ENCODE results near the gene MNT.
A peak's percentile ranks its signal among the peaks of the same experiment; 100 is the strongest.

MNT gene

DNA sequence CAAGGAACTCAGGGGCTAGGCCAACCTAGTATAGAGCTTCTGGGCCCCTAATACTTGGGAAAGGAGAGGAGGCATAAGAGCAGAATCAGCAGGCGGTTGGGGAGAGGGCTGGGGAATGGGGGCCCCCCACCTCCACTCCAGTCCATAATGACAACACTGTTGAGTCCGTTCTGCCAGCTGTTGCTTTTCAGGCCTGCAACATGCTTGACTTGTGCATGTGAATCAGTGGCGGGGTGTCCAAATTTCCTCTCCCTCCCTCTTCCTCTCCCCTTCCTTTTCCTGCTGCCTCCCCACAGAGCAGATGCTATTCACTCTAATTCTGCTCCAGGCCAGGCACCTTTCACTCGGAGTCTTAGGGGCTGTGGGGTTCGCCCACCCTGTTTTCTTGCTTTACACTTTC lies 31.8 kb downstream of the MNT start:
- no peak overlapping the region for H3K4me3 ChIP-seq (ENCODE audit: low read depth, low read length)
- DNase-seq: no peak
- H3K27ac ChIP-seq: 0 out of 2 replicates have a peak overlapping the region, but pooled peaks have one; percentile 1
- TF ChIP-seq, protein P1, sequence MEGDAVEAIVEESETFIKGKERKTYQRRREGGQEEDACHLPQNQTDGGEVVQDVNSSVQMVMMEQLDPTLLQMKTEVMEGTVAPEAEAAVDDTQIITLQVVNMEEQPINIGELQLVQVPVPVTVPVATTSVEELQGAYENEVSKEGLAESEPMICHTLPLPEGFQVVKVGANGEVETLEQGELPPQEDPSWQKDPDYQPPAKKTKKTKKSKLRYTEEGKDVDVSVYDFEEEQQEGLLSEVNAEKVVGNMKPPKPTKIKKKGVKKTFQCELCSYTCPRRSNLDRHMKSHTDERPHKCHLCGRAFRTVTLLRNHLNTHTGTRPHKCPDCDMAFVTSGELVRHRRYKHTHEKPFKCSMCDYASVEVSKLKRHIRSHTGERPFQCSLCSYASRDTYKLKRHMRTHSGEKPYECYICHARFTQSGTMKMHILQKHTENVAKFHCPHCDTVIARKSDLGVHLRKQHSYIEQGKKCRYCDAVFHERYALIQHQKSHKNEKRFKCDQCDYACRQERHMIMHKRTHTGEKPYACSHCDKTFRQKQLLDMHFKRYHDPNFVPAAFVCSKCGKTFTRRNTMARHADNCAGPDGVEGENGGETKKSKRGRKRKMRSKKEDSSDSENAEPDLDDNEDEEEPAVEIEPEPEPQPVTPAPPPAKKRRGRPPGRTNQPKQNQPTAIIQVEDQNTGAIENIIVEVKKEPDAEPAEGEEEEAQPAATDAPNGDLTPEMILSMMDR (IDR thresholded peaks at IDR 0.05; ENCODE audit: low read depth, low read length): no peak
- no peaks in the 10 kb centered on the region for H3K9me3 ChIP-seq (ENCODE audit: severe bottlenecking)
- H3K36me3 ChIP-seq: peaks cover 32% of the 10 kb centered on the region
- H3K27me3 ChIP-seq (ENCODE audit: insufficient read depth, low read depth, severe bottlenecking): no peaks in the 10 kb centered on the region

DNA sequence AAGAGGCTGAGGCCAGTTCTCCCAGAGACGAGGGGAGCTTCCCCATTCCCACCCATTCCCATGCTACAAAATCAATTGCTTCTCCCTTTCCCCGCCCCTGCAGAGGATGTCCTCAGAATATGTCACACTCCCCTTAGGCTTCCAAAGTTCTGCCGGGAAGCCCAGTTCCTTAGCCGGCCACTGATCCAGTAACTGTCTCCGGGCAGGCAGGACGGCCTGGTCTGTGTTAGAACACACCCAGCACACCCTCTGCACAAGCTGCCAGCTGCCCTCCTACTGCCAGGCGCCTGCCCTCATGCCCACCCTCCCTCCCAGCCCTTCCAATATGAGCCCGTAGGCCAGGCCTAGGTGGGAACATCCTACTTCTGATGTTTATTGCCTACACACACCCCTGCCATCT lies 32.5 kb downstream of the MNT start:
- H3K27me3 ChIP-seq (ENCODE audit: insufficient read depth, low read depth, severe bottlenecking): no peaks in the 10 kb centered on the region
- TF ChIP-seq, protein P1 (IDR thresholded peaks at IDR 0.05; ENCODE audit: low read depth, low read length): no peak
- DNase-seq: no peak
- H3K36me3 ChIP-seq: peaks cover 38% of the 10 kb centered on the region
- H3K4me3 ChIP-seq (ENCODE audit: low read depth, low read length): no peak overlapping the region
- H3K27ac ChIP-seq: no peak overlapping the region
- no peaks in the 10 kb centered on the region for H3K9me3 ChIP-seq (ENCODE audit: severe bottlenecking)

DNA sequence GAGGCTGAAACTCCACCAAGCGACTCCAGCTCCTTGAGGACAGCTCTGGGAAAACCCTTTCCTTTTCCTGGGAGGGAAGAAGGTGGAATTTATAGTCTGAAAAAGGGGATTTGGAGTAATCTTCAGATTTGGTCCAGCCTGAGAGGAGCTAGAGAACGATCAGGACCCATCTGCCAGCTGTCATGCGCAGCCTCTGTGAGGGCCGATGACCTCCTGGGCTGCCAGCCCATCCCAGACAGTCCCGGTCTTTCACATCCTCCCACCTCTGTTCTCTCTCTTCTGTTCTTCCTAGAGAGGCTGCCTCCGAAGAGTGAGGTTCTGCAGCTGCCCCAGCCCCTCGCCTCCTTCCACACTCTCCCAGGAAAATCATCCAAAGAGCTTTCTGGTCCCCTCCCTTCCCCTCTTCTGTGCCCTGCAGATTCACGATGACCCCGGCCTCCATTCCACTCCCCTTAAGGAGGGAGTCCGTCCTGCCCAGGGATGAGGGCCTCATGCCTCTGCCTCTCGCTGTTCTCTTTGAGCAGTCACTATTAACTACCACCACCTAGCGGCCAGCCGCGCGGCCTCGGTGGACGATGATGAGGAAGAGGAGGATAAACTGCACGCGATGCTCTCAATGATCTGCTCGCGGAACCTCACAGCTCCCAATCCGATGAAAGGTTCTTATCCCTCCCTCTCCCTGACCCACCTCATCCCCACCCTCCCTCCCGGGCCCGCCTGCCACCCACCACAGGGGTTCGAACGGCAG lies 33.9 kb downstream of the MNT start:
- peak; percentile 84 for DNase-seq
- Histone ChIP-seq H3K27me3 (ENCODE audit: insufficient read depth, low read depth, severe bottlenecking) (no peaks in the 10 kb centered on the region), H3K36me3 (peaks cover 47% of the 10 kb centered on the region), H3K9me3 (ENCODE audit: severe bottlenecking) (no peaks in the 10 kb centered on the region), H3K4me3 (ENCODE audit: low read depth, low read length) (no peak overlapping the region), H3K27ac (peak overlapping the region; percentile 76)
- TF ChIP-seq, protein P1 (IDR thresholded peaks at IDR 0.05; ENCODE audit: low read depth, low read length): peak; percentile 79

DNA sequence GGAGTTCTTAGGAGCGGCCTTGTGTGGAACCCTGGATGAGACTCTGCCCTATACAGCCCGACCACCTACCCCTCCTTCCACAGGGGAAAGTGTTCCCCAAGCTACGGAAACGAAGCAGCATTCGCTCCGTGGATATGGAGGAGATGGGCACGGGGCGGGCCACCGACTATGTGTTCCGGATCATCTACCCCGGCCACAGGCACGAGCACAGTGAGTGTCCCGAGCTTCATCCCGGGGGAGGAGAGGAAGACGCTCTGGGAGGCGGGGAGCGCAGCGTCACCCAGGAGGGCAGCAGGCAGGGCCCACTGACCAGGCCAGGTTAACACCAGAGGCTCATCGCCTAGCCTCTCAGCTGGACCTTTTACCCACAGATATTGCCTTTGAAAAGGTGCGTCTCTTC lies 35.7 kb downstream of the MNT start:
- Histone ChIP-seq H3K27ac (no peak overlapping the region), H3K27me3 (ENCODE audit: insufficient read depth, low read depth, severe bottlenecking) (no peaks in the 10 kb centered on the region), H3K36me3 (peaks cover 44% of the 10 kb centered on the region), H3K9me3 (ENCODE audit: severe bottlenecking) (no peaks in the 10 kb centered on the region), H3K4me3 (ENCODE audit: low read depth, low read length) (no peak overlapping the region)
- DNase-seq: no peak
- TF ChIP-seq, protein P1 (IDR thresholded peaks at IDR 0.05; ENCODE audit: low read depth, low read length): no peak

DNA sequence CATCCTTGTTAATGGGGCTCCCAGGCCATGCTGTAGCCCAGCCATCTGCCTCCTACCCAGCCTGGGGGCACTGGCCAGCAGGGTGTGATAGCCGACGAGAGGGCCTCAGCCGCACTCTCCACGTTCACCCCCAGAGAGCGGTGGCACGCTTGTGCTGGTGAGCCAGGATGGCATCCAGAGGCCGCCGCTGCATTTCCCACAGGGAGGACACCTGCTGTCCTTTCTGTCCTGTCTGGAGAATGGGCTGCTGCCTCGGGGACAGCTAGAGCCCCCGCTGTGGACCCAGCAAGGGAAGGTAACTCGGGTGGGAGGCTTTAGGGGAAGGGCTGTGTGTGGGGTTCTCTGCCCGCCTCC lies 36.1 kb downstream of the MNT start:
- no peak overlapping the region for H3K27ac ChIP-seq
- TF ChIP-seq, protein P1 (IDR thresholded peaks at IDR 0.05; ENCODE audit: low read depth, low read length): no peak
- DNase-seq: no peak
- H3K36me3 ChIP-seq: peaks cover 44% of the 10 kb centered on the region
- no peaks in the 10 kb centered on the region for H3K9me3 ChIP-seq (ENCODE audit: severe bottlenecking)
- H3K27me3 ChIP-seq (ENCODE audit: insufficient read depth, low read depth, severe bottlenecking): no peaks in the 10 kb centered on the region
- H3K4me3 ChIP-seq (ENCODE audit: low read depth, low read length): no peak overlapping the region
